HEK293T (cell line): ENCODE measurements around the gene GARIN3.

Source experiments
- CTCF ChIA-PET: fragments of 350-600 bp; formaldehyde crosslinking; extraction: SDS; loops from one replicate; lab custom pipeline; 2021; ENCODE audit warnings: antibody characterized with exemption, inconsistent platforms; lab: Yijun Ruan, JAX
- POLR2A ChIA-PET: fragments of 350-600 bp; formaldehyde crosslinking; extraction: SDS; loops from one replicate; lab custom pipeline; 2020; ENCODE audit warnings: antibody characterized with exemption, inconsistent platforms; lab: Yijun Ruan, JAX
- DNase-seq: peaks from one replicate; pipeline ENCODE4 v3.0.0; 2012; ENCODE audit warnings: mixed read lengths; ENCODE audit errors: extremely low spot score
- ARNT ChIP-seq: fragments of 450-650 bp; IDR thresholded peaks from 2 replicates; pipeline ENCODE4 v1.6.1; 2017; ENCODE audit warnings: mild to moderate bottlenecking
- BHLHE40 ChIP-seq: fragments of 450-650 bp; IDR thresholded peaks from 2 replicates; pipeline ENCODE4 v1.6.1; 2016; ENCODE audit warnings: mild to moderate bottlenecking, moderate library complexity, borderline replicate concordance
- CTBP1 ChIP-seq: fragments of 450-650 bp; IDR thresholded peaks from 2 replicates; pipeline ENCODE4 v1.6.1; 2016; ENCODE audit warnings: borderline replicate concordance
- ELF4 ChIP-seq: fragments of 450-650 bp; IDR thresholded peaks from 2 replicates; pipeline ENCODE4 v1.6.1; 2017; ENCODE audit warnings: antibody characterized with exemption
- FOXA1 ChIP-seq: fragments of 450-650 bp; IDR thresholded peaks from 2 replicates; pipeline ENCODE4 v1.6.1; 2016; ENCODE audit warnings: mild to moderate bottlenecking
- FOXK2 ChIP-seq: fragments of 450-650 bp; IDR thresholded peaks from 2 replicates; pipeline ENCODE4 v1.6.1; 2016; ENCODE audit warnings: mild to moderate bottlenecking
- FOXM1 ChIP-seq: fragments of 450-650 bp; IDR thresholded peaks from 2 replicates; pipeline ENCODE4 v1.6.1; 2017; ENCODE audit warnings: mild to moderate bottlenecking, borderline replicate concordance
- HDGF ChIP-seq: fragments of 450-650 bp; IDR thresholded peaks from 2 replicates; pipeline ENCODE4 v1.6.1; 2017; ENCODE audit warnings: antibody characterized with exemption, borderline replicate concordance
- L3MBTL2 ChIP-seq: fragments of 450-650 bp; conservative IDR thresholded peaks from 2 replicates; pipeline ENCODE4 v1.6.1; 2016; ENCODE audit warnings: mild to moderate bottlenecking
- LEF1 ChIP-seq: fragments of 450-650 bp; IDR thresholded peaks from 2 replicates; pipeline ENCODE4 v1.6.1; 2017; ENCODE audit warnings: mild to moderate bottlenecking, borderline replicate concordance
- NFRKB ChIP-seq: fragments of 450-650 bp; IDR thresholded peaks from 2 replicates; pipeline ENCODE4 v1.6.1; 2016; ENCODE audit warnings: mild to moderate bottlenecking, moderate library complexity
- SP1 ChIP-seq: fragments of 450-650 bp; IDR thresholded peaks from 2 replicates; pipeline ENCODE4 v1.6.1; 2017
- SUZ12 ChIP-seq: fragments of 450-650 bp; IDR thresholded peaks from 2 replicates; pipeline ENCODE4 v1.6.1; 2016; ENCODE audit warnings: mild to moderate bottlenecking
- TARDBP ChIP-seq: fragments of 450-650 bp; IDR thresholded peaks from 2 replicates; pipeline ENCODE4 v1.6.1; 2016
- ZNF384 ChIP-seq: fragments of 450-650 bp; IDR thresholded peaks from 2 replicates; pipeline ENCODE4 v1.6.1; 2016
- TF ChIP-seq, protein P1 (sequence below): fragments of 450-650 bp; IDR thresholded peaks from 2 replicates; pipeline ENCODE4 v1.6.1; 2016

The GARIN3 gene

DNA sequence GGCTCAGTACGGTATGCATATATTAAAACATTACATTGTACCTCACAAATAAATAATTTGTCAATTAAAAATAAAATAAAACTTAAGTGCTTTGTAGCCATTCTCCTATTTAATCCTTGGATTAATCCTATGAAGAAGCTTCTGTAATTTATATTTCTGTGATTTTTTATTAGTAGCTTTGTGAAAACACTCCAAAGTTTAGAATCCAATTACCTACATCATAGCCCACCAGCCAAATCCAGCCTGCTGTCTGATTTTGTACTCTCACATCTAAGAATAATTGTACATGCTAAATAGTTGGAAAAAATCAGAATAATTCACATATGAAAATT, 33.8 kb downstream of the GARIN3 start:
- POLR2A ChIA-PET: interaction anchor here (3.0 kb wide), 1 partner anchor 10 kb away, joined by 22 read pairs; the partner anchor contains the start of gene MED7
- TF ChIP-seq L3MBTL2 (no peak), CTBP1 (no peak), BHLHE40 (no peak), FOXK2 (no peak), NFRKB (no peak), ELF4 (no peak), FOXA1 (no peak), LEF1 (no peak), TARDBP (no peak)
- TF ChIP-seq, protein P1, sequence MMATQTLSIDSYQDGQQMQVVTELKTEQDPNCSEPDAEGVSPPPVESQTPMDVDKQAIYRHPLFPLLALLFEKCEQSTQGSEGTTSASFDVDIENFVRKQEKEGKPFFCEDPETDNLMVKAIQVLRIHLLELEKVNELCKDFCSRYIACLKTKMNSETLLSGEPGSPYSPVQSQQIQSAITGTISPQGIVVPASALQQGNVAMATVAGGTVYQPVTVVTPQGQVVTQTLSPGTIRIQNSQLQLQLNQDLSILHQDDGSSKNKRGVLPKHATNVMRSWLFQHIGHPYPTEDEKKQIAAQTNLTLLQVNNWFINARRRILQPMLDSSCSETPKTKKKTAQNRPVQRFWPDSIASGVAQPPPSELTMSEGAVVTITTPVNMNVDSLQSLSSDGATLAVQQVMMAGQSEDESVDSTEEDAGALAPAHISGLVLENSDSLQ: no peak
- DNase-seq: no peak
- CTCF ChIA-PET: interaction anchor here (0.6 to 1.9 kb wide), 6 partner anchors 10 to 1189 kb away, joined by 3 to 9 read pairs (median 4); partner anchors contain the start of gene MED7

DNA sequence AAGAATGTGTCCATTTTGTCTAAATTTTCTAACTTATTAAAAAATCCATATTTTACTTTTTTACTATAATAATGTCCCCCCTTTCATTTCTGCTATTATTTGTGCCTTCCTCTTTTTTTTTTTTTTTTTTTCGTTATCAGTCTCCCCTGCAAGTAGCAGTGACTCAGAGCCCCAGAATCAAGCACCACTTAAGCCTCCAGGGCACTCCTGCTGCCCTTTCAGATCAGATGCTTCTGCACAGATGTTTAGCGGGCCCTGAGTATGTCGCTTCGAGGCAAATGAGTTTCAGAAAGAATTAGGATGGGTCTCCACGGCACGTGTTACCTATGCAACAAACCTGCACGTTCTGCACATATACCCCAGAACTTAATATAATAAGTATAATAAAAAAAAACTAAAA, 35.1 kb downstream of the GARIN3 start:
- CTCF ChIA-PET: interaction anchor here (0.6 kb wide), 2 partner anchors 12 to 1426 kb away, joined by 3 to 5 read pairs; partner anchors contain the start of gene MED7
- DNase-seq: no peak
- TF ChIP-seq ZNF384: no peak
- no peak for TF ChIP-seq NFRKB
- no peak for TF ChIP-seq TARDBP
- TF ChIP-seq HDGF: no peak
- TF ChIP-seq LEF1: no peak
- TF ChIP-seq ELF4: no peak
- POLR2A ChIA-PET: no interaction called here

DNA sequence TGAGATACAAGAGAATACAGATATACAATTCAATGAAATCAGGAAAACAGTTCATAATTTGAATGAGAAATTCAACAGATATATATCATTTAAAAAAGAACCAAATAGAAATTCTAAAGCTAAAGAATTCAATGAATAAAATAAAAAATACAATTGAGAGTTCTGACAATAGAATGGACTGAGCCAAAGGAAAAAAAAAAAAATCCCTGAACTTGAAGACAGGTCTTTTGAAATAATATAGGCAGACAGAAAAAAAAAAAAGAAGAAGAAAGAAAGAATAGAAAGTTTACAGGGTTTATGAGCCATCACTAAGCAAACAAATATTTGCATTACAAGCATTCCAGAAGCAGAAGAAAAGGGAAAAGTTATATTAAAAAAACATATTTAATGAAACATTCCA, 44.4 kb downstream of the GARIN3 start:
- CTCF ChIA-PET: no interaction called here
- TF ChIP-seq ELF4 (no peak), L3MBTL2 (no peak), SP1 (no peak), LEF1 (no peak), NFRKB (no peak), HDGF (no peak), TARDBP (no peak), CTBP1 (no peak), FOXK2 (no peak), ARNT (no peak), BHLHE40 (no peak)
- TF ChIP-seq, protein P1: no peak

DNA sequence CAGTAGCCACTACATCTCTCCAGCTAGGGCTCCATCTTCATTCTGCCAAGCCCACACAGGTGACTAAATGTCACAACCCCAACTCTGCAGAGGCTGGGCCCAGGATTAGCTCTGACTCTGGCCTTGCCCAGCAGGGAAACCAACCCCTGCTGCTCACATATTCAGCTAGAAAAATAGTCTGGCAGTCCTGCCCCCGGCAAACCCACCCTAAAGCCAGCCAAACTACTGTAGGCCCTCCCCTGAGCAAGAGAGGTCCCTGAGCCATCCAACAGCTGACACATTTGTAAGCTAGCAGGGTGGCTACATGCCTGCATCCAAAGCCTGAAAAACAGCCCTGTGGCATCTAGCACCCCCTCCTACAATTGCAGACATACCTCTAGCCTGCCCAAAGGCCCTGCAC, 46.0 kb downstream of the GARIN3 start:
- CTCF ChIA-PET: interaction anchor here (0.6 kb wide), 1 partner anchor 37 kb away, joined by 3 read pairs; no protein-coding TSS in a partner anchor
- no peak for DNase-seq

More for the DNA sequence above, 44.4 kb downstream of the GARIN3 start:
- DNase-seq: no peak
- POLR2A ChIA-PET: no interaction called here

DNA sequence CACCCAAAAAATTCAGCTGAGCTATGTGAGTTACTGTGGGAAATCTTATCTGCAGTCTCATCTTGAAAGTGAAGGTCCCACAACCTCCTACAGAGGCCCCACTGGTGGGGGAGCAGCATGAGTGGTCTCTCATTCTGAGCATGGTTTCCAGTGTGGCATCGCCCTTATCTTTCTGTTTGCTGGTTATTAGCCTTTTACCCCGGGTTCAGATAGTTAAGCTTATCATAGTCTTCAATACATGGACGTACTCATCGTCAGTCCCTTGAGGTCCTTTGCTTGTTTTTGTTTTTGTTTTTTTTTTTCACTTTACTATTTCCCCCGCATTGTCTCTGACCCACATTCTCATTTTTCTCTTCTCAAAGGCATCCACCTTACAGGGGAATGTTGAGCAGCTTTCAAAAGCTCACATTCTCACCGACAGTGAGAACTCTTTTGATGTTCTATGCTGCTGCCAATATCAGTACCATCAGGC, 49.5 kb downstream of the GARIN3 start:
- ChIA-PET POLR2A (no interaction called here), CTCF (no interaction called here)
- no peak for DNase-seq
- no peak for TF ChIP-seq FOXA1

More for the DNA sequence above, 46.0 kb downstream of the GARIN3 start:
- no peak for TF ChIP-seq BHLHE40
- no peak for TF ChIP-seq L3MBTL2
- TF ChIP-seq ZNF384: no peak
- no peak for TF ChIP-seq HDGF
- TF ChIP-seq SUZ12: no peak
- no peak for TF ChIP-seq SP1
- no peak for TF ChIP-seq ELF4
- no peak for TF ChIP-seq ARNT
- TF ChIP-seq FOXA1: no peak
- TF ChIP-seq, protein P1: no peak
- no peak for TF ChIP-seq NFRKB
- no peak for TF ChIP-seq FOXK2
- no peak for TF ChIP-seq LEF1
- TF ChIP-seq CTBP1: no peak
- TF ChIP-seq TARDBP: no peak
- POLR2A ChIA-PET: no interaction called here

DNA sequence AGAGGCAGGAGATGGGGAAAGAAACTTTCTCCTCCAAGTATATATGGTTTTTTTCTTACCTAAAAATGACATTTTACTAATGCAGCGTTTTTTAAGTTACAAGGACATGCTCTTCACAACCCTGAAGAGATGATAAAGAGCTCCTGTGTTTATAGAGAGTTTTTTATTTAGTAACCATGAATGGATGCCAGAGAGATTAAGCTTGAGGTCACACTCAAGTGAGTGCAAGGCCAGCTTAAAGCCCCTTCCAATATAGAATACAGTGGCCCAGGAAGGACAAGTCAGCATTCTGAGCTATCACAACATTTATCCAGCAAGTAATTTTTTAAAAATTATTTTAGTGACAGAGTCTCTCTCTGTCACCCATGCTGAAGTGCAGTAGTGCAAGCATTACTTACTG, 50.6 kb downstream of the GARIN3 start:
- no peak for DNase-seq
- CTCF ChIA-PET: no interaction called here
- TF ChIP-seq FOXA1 (no peak), FOXM1 (no peak), ELF4 (no peak), L3MBTL2 (no peak), SP1 (no peak), ARNT (no peak), TARDBP (no peak), ZNF384 (no peak), SUZ12 (no peak), CTBP1 (no peak), HDGF (no peak), LEF1 (no peak), BHLHE40 (no peak), NFRKB (no peak), FOXK2 (no peak)
- TF ChIP-seq, protein P1: no peak
- POLR2A ChIA-PET: interaction anchor here (0.6 kb wide), 1 partner anchor 27 kb away, joined by 4 read pairs; the partner anchor contains the start of gene MED7
